Right renal cortex interstitium (tissue), 3 donors: ENCODE results near the gene SCGN. TPM values are rescaled to one million over a fixed set of nuclear protein-coding genes. Genes with fewer than 3 reads are reported as not detected.

Source experiments
- DNase-seq, 3 donors: peaks; one replicate each; pipeline ENCODE4 v3.0.0-alpha.2; 2013; ENCODE audit warnings: low read depth in 3 of 3, low spot score in 2 of 3
- polyA plus RNA-seq, 3 donors: library from polyadenylated mRNA; unstranded; fragments of 120-200 nt; gene quantifications; one replicate each; pipeline ENCODE4 v1.2.1, GENCODE V29; 2013; ENCODE audit not compliant: insufficient read length in 3 of 3

The SCGN gene
- under 1 TPM; 0.35 to 0.55 (median 0.44) TPM for polyA plus RNA-seq

- DNase-seq: peak; percentile 50 to 70 (median 63)
These were observed at the start of gene SCGN for GRCh38 chr6:25652007-25652515. Gene SCGN (plus strand): TSS chr6:25652215. CDS start chr6:25652404, 189 bp downstream.

GRCh38 chr6:25602674-25602982 is 49.4 kb upstream of the SCGN start:
- DNase-seq: no peak

- no peak for DNase-seq
These were observed 48.8 kb upstream of the SCGN start for GRCh38 chr6:25603251-25603650.

GRCh38 chr6:25606151-25606550 is 45.9 kb upstream of the SCGN start:
- DNase-seq: no peak

GRCh38 chr6:25608558-25609174 is 43.3 kb upstream of the SCGN start:
- DNase-seq: no peak

- DNase-seq: no peak
These were observed 39.3 kb upstream of the SCGN start for GRCh38 chr6:25612666-25613065.

- no peak for DNase-seq
These were observed 38.6 kb upstream of the SCGN start for GRCh38 chr6:25613415-25613814.

- no peak for DNase-seq
These were observed 38.0 kb upstream of the SCGN start for GRCh38 chr6:25614052-25614451.

- DNase-seq: no peak
These were observed 36.5 kb upstream of the SCGN start for GRCh38 chr6:25615471-25615870.

- no peak for DNase-seq
These were observed 34.0 kb upstream of the SCGN start for GRCh38 chr6:25617997-25618396.

- no peak for DNase-seq
These were observed 32.8 kb upstream of the SCGN start for GRCh38 chr6:25619217-25619616.

- no peak for DNase-seq
These were observed 31.6 kb upstream of the SCGN start for GRCh38 chr6:25620391-25620790.

- DNase-seq: no peak
These were observed 28.9 kb upstream of the SCGN start for GRCh38 chr6:25623065-25623464.

GRCh38 chr6:25623879-25624278 is 28.1 kb upstream of the SCGN start:
- DNase-seq: no peak

- DNase-seq: no peak
These were observed 25.0 kb upstream of the SCGN start for GRCh38 chr6:25627001-25627400.

GRCh38 chr6:25628471-25629197 is 23.4 kb upstream of the SCGN start:
- no peak for DNase-seq

- DNase-seq: no peak
These were observed 22.8 kb upstream of the SCGN start for GRCh38 chr6:25629198-25629576.

GRCh38 chr6:25630508-25631278 is 21.3 kb upstream of the SCGN start:
- DNase-seq: no peak

- no peak for DNase-seq
These were observed 16.1 kb upstream of the SCGN start for GRCh38 chr6:25635886-25636317.

GRCh38 chr6:25637211-25637610 is 14.8 kb upstream of the SCGN start:
- no peak for DNase-seq

GRCh38 chr6:25637960-25638434 is 14.0 kb upstream of the SCGN start:
- no peak for DNase-seq
